Measurements from ENCODE around the gene CNST. TPM values are rescaled to one million over a fixed set of nuclear protein-coding genes. Genes with fewer than 3 reads are reported as not detected.
"Not testable (repeated sequence)": the region's sequence is repeated elsewhere in the genome, so short reads cannot be mapped to it uniquely, and the experiment has no call there.

CNST gene
- total RNA-seq, 1 experiment from 2014 or later: 20.6 TPM

GRCh38 chr1:246550402-246550801 lies 15.9 kb upstream of the CNST start:
- no peak for DNase-seq (ENCODE audit: low spot score)
- in situ Hi-C loops (cut with HindIII; ENCODE audit: low sequenced_read_pairs): no loop called here

- in situ Hi-C loops (cut with HindIII; ENCODE audit: low sequenced_read_pairs): no loop called here
- DNase-seq (ENCODE audit: low spot score): no peak
Observed at GRCh38 chr1:246552110-246552509, 14.1 kb upstream of the CNST start.

- peak; percentile 89 for DNase-seq (ENCODE audit: low spot score)
- in situ Hi-C loops (cut with HindIII; ENCODE audit: low sequenced_read_pairs): no loop called here
Observed at GRCh38 chr1:246554201-246554600, 12.1 kb upstream of the CNST start.

DNA sequence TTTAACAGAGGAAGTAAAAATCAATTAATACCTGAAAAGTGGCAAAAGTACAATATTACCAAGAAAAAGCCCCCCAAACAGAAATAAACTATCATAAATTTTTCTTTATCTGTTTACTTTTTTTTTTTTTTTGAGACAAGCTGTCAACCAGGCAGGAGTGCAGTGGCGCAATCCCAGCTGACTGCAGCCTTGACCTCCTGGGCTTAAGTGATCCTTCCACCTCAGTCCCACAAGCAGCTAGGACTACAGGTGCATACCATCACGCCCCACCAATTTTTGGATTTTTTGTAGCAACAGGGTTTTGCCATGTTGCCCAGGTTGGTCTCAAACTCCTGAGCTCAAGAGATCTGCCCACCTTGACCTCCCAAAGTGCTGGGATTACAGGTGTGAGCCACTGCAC lies 8.2 kb upstream of the CNST start:
- in situ Hi-C loops (cut with HindIII; ENCODE audit: low sequenced_read_pairs): no loop called here
- DNase-seq (ENCODE audit: low spot score): no peak

- in situ Hi-C loops (cut with HindIII; ENCODE audit: low sequenced_read_pairs): no loop called here
- no peak for DNase-seq (ENCODE audit: low spot score)
Observed at GRCh38 chr1:246559310-246559709, 6.9 kb upstream of the CNST start.

- DNase-seq (ENCODE audit: low spot score); in situ Hi-C loops (cut with HindIII; ENCODE audit: low sequenced_read_pairs): not testable (repeated sequence)
Observed at GRCh38 chr1:246560833-246561232, 5.4 kb upstream of the CNST start.

GRCh38 chr1:246564839-246565750 lies 1.2 kb upstream of the CNST start:
- no peak for DNase-seq (ENCODE audit: low spot score)
- in situ Hi-C loops (cut with HindIII; ENCODE audit: low sequenced_read_pairs): no loop called here

DNA sequence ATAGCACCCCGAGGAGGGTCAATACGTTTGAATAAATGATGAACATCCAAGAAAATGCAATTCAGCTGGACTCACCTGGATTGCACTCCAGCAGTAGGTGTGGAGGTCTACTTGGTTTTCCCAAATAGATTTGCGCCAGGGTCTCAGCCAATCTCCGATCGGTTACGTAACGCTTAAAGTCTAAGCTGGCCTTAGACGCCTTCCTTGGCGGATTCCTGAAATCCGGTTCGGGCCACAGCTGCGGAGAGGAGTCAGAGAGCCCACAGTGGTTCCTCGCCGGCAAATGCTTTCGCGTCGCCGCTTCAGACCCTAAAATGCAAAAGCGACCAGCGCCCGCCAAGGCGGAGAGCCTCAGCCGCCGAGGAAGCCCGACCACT lies 517 bp upstream of the CNST start:
- in situ Hi-C loops (cut with HindIII; ENCODE audit: low sequenced_read_pairs): no loop called here
- no peak for DNase-seq (ENCODE audit: low spot score)

DNA sequence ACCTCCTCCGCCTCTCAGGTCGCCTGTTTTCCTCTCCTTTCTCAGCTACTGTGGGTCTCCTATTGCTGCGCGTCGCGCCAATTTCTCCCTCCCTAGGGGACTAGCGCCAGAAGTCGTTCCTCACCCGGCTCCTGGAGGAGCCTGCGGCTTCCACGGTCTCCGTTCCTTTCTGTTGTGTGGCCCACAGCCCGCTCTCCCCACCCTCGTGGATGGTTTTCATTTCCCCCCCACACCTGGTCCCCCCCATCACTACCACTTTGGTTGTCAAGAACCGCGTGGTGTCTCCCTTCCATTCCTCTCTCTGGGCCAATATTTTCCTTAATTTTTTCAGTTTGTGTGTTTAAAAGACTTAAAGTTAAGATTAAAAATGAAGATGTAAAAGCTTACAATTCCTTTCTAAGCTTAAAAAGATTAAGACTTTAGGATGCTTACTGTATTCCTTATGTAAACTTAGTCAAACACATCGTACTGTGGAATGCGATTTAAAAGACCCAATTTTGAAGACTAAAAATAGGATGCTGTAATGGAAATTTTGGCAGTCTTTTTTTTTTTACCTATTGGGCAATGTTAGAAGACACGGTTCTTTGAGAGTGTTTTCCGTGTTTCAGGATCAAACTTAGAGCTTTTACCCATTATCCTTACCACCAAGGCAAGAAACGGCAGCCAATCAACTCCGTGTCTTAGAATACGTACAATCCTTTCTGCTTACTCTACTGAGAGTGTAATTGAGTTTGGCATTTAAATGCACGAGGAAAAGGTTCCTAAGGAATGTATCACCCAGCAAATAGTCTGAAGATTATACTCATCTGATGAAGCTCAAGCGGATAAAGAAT lies 773 bp downstream of the CNST start:
- DNase-seq (ENCODE audit: low spot score): peak; percentile 66
- in situ Hi-C loops (cut with HindIII; ENCODE audit: low sequenced_read_pairs): no loop called here

DNA sequence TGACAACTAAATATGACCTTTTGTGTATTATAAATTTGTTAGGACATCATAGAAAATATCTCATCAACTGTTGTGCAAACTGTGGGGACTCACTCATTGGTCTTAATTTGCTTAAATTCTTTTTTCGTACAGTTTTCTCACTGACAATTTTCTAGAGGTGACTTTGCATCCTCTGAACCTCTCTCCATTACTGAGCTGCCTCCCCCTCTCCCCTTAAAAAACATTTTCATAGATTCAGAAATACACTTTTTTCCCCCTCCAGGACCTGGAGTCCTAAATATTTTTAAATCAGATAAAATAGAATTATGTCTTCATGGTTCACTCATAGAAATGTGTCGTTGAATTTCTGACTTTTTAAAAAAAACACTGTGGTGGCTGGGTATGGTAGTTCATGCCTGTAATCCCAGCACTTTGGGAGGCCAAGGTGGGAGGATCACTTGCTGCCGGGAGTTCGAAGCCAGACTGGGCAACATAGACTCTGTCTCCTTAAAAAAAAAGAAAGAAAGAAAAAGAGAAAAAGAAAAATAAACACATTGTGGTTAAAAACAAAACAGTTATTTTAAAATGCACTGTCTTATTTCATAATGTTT lies 1.5 kb downstream of the CNST start:
- in situ Hi-C loops (cut with HindIII; ENCODE audit: low sequenced_read_pairs): no loop called here
- no peak for DNase-seq (ENCODE audit: low spot score)

GRCh38 chr1:246569248-246570238 lies 3.3 kb downstream of the CNST start:
- DNase-seq (ENCODE audit: low spot score): no peak
- in situ Hi-C loops (cut with HindIII; ENCODE audit: low sequenced_read_pairs): no loop called here

GRCh38 chr1:246571309-246571708 lies 5.1 kb downstream of the CNST start:
- in situ Hi-C loops (cut with HindIII; ENCODE audit: low sequenced_read_pairs); DNase-seq (ENCODE audit: low spot score): not testable (repeated sequence)

DNA sequence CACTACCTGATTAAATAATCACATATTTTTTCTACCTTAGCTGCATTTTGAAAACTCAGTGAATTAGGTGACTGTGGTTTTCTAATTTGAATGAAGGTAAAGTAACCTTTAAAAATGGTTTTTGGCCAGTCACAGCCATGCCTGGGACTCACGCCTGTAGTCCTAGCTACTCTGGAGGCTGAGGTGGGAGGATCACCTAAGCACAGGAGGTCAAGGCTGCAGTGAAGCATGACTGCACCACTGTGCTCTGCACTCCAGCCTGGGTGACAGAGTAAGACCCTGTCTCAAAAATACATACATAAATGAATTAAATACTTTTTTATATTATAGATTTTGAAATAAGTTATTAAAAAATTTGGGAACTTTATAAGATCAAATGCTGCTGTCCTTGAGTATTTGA lies 5.7 kb downstream of the CNST start:
- in situ Hi-C loops (cut with HindIII; ENCODE audit: low sequenced_read_pairs): no loop called here
- DNase-seq (ENCODE audit: low spot score): no peak

- no peak for DNase-seq (ENCODE audit: low spot score)
- in situ Hi-C loops (cut with HindIII; ENCODE audit: low sequenced_read_pairs): no loop called here
Observed at GRCh38 chr1:246572785-246573184, 6.5 kb downstream of the CNST start.

DNA sequence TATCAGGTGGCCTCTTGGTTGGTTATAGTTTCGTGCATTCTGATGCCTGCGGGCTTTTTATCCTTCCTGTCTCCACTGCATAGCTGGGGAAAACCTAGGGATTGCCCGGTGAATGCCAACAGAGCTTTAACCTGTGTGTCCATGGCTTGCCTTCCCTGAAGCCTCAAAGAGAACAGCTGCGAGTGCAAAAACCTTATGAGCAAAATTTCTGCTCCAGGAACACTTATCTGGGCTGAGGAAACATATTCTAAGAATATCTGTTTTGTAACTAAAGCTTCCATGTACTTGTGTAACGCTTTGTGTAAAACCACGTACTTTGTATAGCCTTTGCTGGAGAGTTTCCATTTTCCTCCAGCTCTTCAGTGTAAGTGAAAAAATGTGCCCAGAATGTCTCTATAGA lies 7.2 kb downstream of the CNST start:
- in situ Hi-C loops (cut with HindIII; ENCODE audit: low sequenced_read_pairs): no loop called here
- no peak for DNase-seq (ENCODE audit: low spot score)

- in situ Hi-C loops (cut with HindIII; ENCODE audit: low sequenced_read_pairs): no loop called here
- no peak for DNase-seq (ENCODE audit: low spot score)
Observed at GRCh38 chr1:246576709-246577032, 10.4 kb downstream of the CNST start.

DNA sequence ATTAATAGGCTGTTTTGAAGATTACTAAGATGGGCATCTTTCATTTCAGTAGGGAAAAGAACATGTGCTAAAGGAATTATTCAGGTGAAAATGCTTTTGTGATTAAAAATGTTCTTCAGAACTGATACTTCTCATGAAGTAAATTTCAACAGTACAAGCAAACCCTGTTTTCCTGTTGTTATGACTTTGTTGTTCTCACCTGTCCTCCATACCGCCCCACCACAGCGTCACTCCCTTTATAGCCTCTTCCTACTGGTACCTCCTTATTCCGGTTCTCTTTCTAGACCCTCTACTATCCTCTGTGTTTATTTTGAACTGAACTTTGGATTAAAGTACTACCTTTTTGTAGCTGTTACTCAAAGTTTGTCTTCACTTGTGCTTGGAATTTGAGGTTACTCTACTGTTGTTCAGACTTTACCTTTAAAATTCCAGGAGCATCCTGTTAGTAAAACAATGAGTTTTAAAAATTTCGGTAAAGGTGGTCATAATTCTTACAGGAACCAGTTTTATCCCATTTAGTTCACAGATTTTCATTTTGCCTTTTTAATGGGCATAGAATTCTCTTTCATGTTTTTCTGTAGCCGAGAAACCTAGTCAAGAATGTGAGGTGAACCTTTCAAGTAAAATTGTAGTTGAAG lies 10.9 kb downstream of the CNST start:
- in situ Hi-C loops (cut with HindIII; ENCODE audit: low sequenced_read_pairs): no loop called here
- no peak for DNase-seq (ENCODE audit: low spot score)

GRCh38 chr1:246577720-246578106 lies 11.5 kb downstream of the CNST start:
- in situ Hi-C loops (cut with HindIII; ENCODE audit: low sequenced_read_pairs): no loop called here
- no peak for DNase-seq (ENCODE audit: low spot score)

DNA sequence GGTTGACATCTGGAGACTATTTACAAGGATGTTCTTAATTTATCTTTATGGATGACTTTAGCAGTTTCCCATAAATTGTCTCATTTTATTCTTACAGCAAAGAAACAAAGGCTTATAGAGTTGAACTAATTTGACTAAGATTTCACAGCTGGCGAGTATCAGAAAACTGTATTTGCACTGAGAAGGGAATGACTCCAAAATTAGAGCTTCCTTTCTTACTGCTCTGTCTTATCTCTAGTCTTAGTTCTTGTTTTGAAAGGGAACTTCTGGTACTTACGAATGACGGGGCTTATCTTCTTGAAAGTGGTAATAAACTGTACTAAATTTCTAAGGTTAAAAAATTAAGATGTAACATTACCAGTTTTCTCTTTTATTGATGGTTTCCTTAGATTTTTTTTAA lies 13.6 kb downstream of the CNST start:
- DNase-seq (ENCODE audit: low spot score): no peak
- in situ Hi-C loops (cut with HindIII; ENCODE audit: low sequenced_read_pairs): no loop called here
